ENCODE results near the gene MCIDAS.

MCIDAS gene

DNA sequence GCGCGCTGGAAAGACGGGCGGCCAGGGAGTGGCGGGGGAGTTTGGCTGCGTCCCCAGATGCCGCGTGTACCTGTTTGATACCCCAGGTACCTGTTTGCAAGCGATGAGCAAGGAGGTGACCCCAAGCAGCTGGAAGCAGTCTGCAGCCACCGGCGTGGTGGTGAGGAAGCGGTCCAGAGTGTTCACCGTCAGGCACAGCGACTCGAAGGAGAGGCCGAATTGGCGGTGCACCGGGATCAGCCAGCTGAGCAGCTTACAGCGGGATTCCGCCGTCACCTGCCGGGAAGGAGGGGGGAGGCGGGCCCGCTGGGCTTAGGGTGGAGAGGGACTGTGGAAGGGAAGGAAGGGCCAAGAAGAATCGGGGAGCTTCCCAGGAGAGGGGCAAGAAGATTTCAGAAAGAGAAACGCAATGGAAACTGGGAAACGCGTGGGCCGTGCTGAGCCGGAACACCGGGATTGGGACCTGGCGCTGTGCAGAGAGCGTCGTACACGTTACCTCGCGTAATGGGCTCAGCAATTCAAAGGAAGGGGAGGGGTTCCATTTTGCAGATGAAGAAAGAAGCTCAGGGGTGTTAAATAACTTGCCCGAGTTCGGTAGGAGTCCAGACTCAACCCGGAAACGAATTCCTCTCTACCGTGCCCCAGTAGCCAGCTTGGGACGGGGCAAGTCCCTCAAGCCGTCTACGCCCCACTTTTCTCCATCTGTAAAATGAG, 5.3 kb upstream of the MCIDAS start:
- H3K4me3 ChIP-seq (ENCODE audit: low read length in 2 of 2), result peak overlapping the region; percentile 66 to 78
- H3K9ac ChIP-seq (ENCODE audit: low read depth in 1 of 2, low read length in 2 of 2), result peak overlapping the region in 1 of 2 donors; percentile 46
- peaks cover 30 to 42% of the 10 kb centered on the region in 2 donors for H3K4me1 ChIP-seq (ENCODE audit: control insufficient read depth in 2 of 2, insufficient read depth in 2 of 2, low read length in 2 of 2)
- H3K36me3 ChIP-seq (ENCODE audit: control insufficient read depth in 2 of 2, insufficient read depth in 2 of 2, low read length in 2 of 2), result no peaks in the 10 kb centered on the region
- H3K27me3 ChIP-seq (ENCODE audit: control insufficient read depth in 2 of 2, insufficient read depth in 2 of 2, low read length in 2 of 2), result peaks cover 48 to 64% of the 10 kb centered on the region in 2 donors
- no peaks in the 10 kb centered on the region for H3K9me3 ChIP-seq (ENCODE audit: control insufficient read depth in 2 of 2, low read length in 2 of 2)
- no peak overlapping the region for H3K27ac ChIP-seq (ENCODE audit: low read depth in 2 of 2, low read length in 2 of 2)

DNA sequence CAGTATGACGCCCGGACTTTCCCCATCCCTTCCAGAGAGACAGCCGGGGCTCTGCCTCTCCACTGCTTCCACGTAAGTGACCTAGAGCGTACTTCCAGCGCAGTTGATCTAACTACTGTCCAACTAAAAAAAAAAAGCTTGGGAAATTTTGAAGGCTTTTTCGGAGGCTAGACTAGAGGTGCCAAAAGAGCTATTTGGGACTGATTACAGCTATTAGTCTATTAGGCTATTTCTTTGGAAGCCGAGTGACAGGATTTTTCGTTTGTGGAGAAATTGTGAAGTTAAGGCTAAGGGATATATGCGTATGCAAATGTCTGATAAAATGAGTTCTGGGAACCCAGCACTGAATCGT, 4.8 kb upstream of the MCIDAS start:
- no peaks in the 10 kb centered on the region for H3K36me3 ChIP-seq (ENCODE audit: control insufficient read depth in 2 of 2, insufficient read depth in 2 of 2, low read length in 2 of 2)
- no peak overlapping the region for H3K27ac ChIP-seq (ENCODE audit: low read depth in 2 of 2, low read length in 2 of 2)
- peaks cover 30 to 44% of the 10 kb centered on the region in 2 donors for H3K4me1 ChIP-seq (ENCODE audit: control insufficient read depth in 2 of 2, insufficient read depth in 2 of 2, low read length in 2 of 2)
- H3K4me3 ChIP-seq (ENCODE audit: low read length in 2 of 2), result peak overlapping the region; percentile 66 to 78
- H3K9ac ChIP-seq (ENCODE audit: low read depth in 1 of 2, low read length in 2 of 2), result no peak overlapping the region
- H3K27me3 ChIP-seq (ENCODE audit: control insufficient read depth in 2 of 2, insufficient read depth in 2 of 2, low read length in 2 of 2), result peaks cover 50 to 64% of the 10 kb centered on the region in 2 donors
- H3K9me3 ChIP-seq (ENCODE audit: control insufficient read depth in 2 of 2, low read length in 2 of 2), result no peaks in the 10 kb centered on the region

DNA sequence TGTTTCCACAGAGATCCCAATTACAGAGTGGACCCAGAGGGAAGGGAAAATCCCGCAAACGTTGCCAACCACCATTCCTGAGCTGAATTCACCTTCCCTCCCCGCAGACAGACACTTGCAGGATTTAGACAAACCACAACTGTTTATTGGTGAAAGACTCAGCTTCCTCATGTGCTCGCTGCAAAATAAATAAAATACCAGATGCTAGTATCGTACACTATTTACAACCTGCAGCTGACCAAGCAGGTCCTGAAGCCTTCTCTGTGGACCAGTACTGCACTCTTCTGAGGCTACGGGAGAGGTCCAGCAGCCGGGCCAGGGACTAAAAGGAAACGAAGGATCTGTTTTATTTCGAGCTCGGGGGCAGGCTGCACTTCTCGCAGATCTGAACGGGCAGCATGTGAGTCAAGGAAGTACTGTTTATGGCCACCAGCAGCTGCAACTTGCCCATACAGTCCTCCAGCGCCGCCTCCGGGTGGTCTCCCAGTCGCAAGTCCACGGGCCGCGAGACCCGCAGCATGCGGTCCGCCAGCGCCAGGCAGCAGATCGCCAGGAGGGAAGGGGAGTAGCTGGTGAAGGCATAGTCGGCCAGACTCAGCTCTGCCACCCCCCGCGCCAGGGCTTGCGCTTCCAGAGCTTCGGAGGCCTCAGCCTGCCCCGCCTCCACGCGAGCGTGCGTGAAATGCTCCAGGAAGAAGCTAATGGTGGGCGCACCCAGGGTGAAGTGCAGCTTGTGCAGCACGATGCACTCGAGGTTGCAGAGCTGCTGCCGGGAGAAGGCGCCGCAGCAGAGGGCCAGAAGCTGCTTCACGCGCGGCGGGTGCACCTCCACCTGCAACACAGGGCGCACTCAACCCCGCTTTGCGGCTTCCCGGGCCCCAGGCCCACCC, 4.2 kb upstream of the MCIDAS start:
- H3K4me1 ChIP-seq (ENCODE audit: control insufficient read depth in 2 of 2, insufficient read depth in 2 of 2, low read length in 2 of 2), result peaks cover 36 to 50% of the 10 kb centered on the region in 2 donors
- no peaks in the 10 kb centered on the region for H3K9me3 ChIP-seq (ENCODE audit: control insufficient read depth in 2 of 2, low read length in 2 of 2)
- H3K27me3 ChIP-seq (ENCODE audit: control insufficient read depth in 2 of 2, insufficient read depth in 2 of 2, low read length in 2 of 2), result peaks cover 55 to 67% of the 10 kb centered on the region in 2 donors
- H3K4me3 ChIP-seq (ENCODE audit: low read length in 2 of 2), result peak overlapping the region; percentile 53 to 78
- H3K27ac ChIP-seq (ENCODE audit: low read depth in 2 of 2, low read length in 2 of 2), result no peak overlapping the region
- no peak overlapping the region for H3K9ac ChIP-seq (ENCODE audit: low read depth in 1 of 2, low read length in 2 of 2)
- H3K36me3 ChIP-seq (ENCODE audit: control insufficient read depth in 2 of 2, insufficient read depth in 2 of 2, low read length in 2 of 2), result no peaks in the 10 kb centered on the region

DNA sequence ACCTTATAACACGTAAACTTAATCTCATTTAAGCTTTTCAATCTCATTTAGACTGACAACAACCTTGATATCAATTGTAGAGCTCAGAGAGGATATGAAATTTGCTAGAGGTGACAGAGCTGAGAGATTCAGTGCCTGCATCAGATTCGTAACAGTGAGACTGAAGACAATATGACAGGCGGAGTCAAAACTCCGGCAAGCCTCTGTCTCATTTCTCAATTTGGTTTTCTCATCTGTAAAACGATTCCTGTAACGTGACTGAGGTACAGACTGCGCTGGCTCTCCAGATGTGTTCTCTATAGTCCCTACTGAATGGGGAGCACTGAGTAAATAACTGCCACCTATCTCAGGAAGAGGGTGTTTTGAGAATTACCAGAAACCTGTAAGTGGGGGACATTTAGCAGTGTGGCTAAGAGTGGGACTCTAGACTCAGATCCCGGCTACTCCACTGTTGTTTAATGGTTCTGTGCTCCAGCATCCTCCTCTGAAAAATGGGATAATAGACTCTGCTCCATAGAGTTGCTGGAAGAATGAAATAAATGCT, 3.0 kb upstream of the MCIDAS start:
- Histone ChIP-seq H3K4me3 (ENCODE audit: low read length in 2 of 2) (no peak overlapping the region), H3K4me1 (ENCODE audit: control insufficient read depth in 2 of 2, insufficient read depth in 2 of 2, low read length in 2 of 2) (peaks cover 37 to 51% of the 10 kb centered on the region in 2 donors), H3K9ac (ENCODE audit: low read depth in 1 of 2, low read length in 2 of 2) (no peak overlapping the region), H3K27me3 (ENCODE audit: control insufficient read depth in 2 of 2, insufficient read depth in 2 of 2, low read length in 2 of 2) (peaks cover 66 to 78% of the 10 kb centered on the region in 2 donors), H3K36me3 (ENCODE audit: control insufficient read depth in 2 of 2, insufficient read depth in 2 of 2, low read length in 2 of 2) (no peaks in the 10 kb centered on the region), H3K27ac (ENCODE audit: low read depth in 2 of 2, low read length in 2 of 2) (no peak overlapping the region), H3K9me3 (ENCODE audit: control insufficient read depth in 2 of 2, low read length in 2 of 2) (no peaks in the 10 kb centered on the region)

GRCh38 chr5:55227664-55228430, 732 bp upstream of the MCIDAS start:
- Histone ChIP-seq H3K4me1 (ENCODE audit: control insufficient read depth in 2 of 2, insufficient read depth in 2 of 2, low read length in 2 of 2) (peaks cover 24 to 34% of the 10 kb centered on the region in 2 donors), H3K9me3 (ENCODE audit: control insufficient read depth in 2 of 2, low read length in 2 of 2) (no peaks in the 10 kb centered on the region), H3K4me3 (ENCODE audit: low read length in 2 of 2) (peak overlapping the region; percentile 27 to 44), H3K9ac (ENCODE audit: low read depth in 1 of 2, low read length in 2 of 2) (no peak overlapping the region), H3K27me3 (ENCODE audit: control insufficient read depth in 2 of 2, insufficient read depth in 2 of 2, low read length in 2 of 2) (peaks cover 85 to 86% of the 10 kb centered on the region in 2 donors), H3K27ac (ENCODE audit: low read depth in 2 of 2, low read length in 2 of 2) (no peak overlapping the region), H3K36me3 (ENCODE audit: control insufficient read depth in 2 of 2, insufficient read depth in 2 of 2, low read length in 2 of 2) (no peaks in the 10 kb centered on the region)

GRCh38 chr5:55226027-55226933, 835 bp downstream of the MCIDAS start:
- peaks cover 83 to 87% of the 10 kb centered on the region in 2 donors for H3K27me3 ChIP-seq (ENCODE audit: control insufficient read depth in 2 of 2, insufficient read depth in 2 of 2, low read length in 2 of 2)
- H3K4me1 ChIP-seq (ENCODE audit: control insufficient read depth in 2 of 2, insufficient read depth in 2 of 2, low read length in 2 of 2), result peaks cover 12 to 18% of the 10 kb centered on the region in 2 donors
- no peaks in the 10 kb centered on the region for H3K9me3 ChIP-seq (ENCODE audit: control insufficient read depth in 2 of 2, low read length in 2 of 2)
- H3K27ac ChIP-seq (ENCODE audit: low read depth in 2 of 2, low read length in 2 of 2), result no peak overlapping the region
- peak overlapping the region; percentile 26 to 44 for H3K4me3 ChIP-seq (ENCODE audit: low read length in 2 of 2)
- H3K9ac ChIP-seq (ENCODE audit: low read depth in 1 of 2, low read length in 2 of 2), result no peak overlapping the region
- H3K36me3 ChIP-seq (ENCODE audit: control insufficient read depth in 2 of 2, insufficient read depth in 2 of 2, low read length in 2 of 2), result no peaks in the 10 kb centered on the region

GRCh38 chr5:55225346-55225745, 1.8 kb downstream of the MCIDAS start:
- H3K9me3 ChIP-seq (ENCODE audit: control insufficient read depth in 2 of 2, low read length in 2 of 2), result no peaks in the 10 kb centered on the region
- peaks cover 83 to 87% of the 10 kb centered on the region in 2 donors for H3K27me3 ChIP-seq (ENCODE audit: control insufficient read depth in 2 of 2, insufficient read depth in 2 of 2, low read length in 2 of 2)
- H3K9ac ChIP-seq (ENCODE audit: low read depth in 1 of 2, low read length in 2 of 2), result no peak overlapping the region
- H3K4me3 ChIP-seq (ENCODE audit: low read length in 2 of 2), result no peak overlapping the region
- no peak overlapping the region for H3K27ac ChIP-seq (ENCODE audit: low read depth in 2 of 2, low read length in 2 of 2)
- H3K36me3 ChIP-seq (ENCODE audit: control insufficient read depth in 2 of 2, insufficient read depth in 2 of 2, low read length in 2 of 2), result no peaks in the 10 kb centered on the region
- peaks cover 7 to 17% of the 10 kb centered on the region in 2 donors for H3K4me1 ChIP-seq (ENCODE audit: control insufficient read depth in 2 of 2, insufficient read depth in 2 of 2, low read length in 2 of 2)

GRCh38 chr5:55223812-55224240, 3.3 kb downstream of the MCIDAS start:
- no peak overlapping the region for H3K4me3 ChIP-seq (ENCODE audit: low read length in 2 of 2)
- no peaks in the 10 kb centered on the region for H3K36me3 ChIP-seq (ENCODE audit: control insufficient read depth in 2 of 2, insufficient read depth in 2 of 2, low read length in 2 of 2)
- peaks cover 7 to 17% of the 10 kb centered on the region in 2 donors for H3K4me1 ChIP-seq (ENCODE audit: control insufficient read depth in 2 of 2, insufficient read depth in 2 of 2, low read length in 2 of 2)
- H3K9ac ChIP-seq (ENCODE audit: low read depth in 1 of 2, low read length in 2 of 2), result no peak overlapping the region
- H3K9me3 ChIP-seq (ENCODE audit: control insufficient read depth in 2 of 2, low read length in 2 of 2), result no peaks in the 10 kb centered on the region
- peaks cover 75 to 77% of the 10 kb centered on the region in 2 donors for H3K27me3 ChIP-seq (ENCODE audit: control insufficient read depth in 2 of 2, insufficient read depth in 2 of 2, low read length in 2 of 2)
- no peak overlapping the region for H3K27ac ChIP-seq (ENCODE audit: low read depth in 2 of 2, low read length in 2 of 2)

Measured in mucosa of rectum (tissue), 2 donors.